Esophagus muscularis mucosa (tissue), 4 donors: Measurements from ENCODE around the gene CNTRL. TPM values are rescaled to one million over a fixed set of nuclear protein-coding genes. Genes with fewer than 3 reads are reported as not detected.
A peak's percentile ranks its signal among the peaks of the same experiment; 100 is the strongest.

ENCODE experiments used
- DNase-seq: peaks from one replicate; pipeline ENCODE4 v3.0.0-alpha.2; 2017; ENCODE audit errors: extremely low spot score
- H3K27ac ChIP-seq, 4 donors: fragments of 200-600 bp; sonication (generic); replicated peaks in 1 of 4; 1 replicate in 3 of 4; 2 replicates in 1 of 4; pipeline ENCODE4 v1.5.1; 2016 to 2019; ENCODE audit warnings: mild to moderate bottlenecking in 1 of 4
- H3K27me3 ChIP-seq, 4 donors: fragments of 200-600 bp; sonication (generic); one replicate each; pipeline versions ENCODE4 v1.5.1 to v1.6.0; 2016 to 2019
- H3K36me3 ChIP-seq, 4 donors: fragments of 200-600 bp; sonication (generic); one replicate each; pipeline ENCODE4 v1.5.1; 2016 to 2019
- H3K4me1 ChIP-seq, 4 donors: fragments of 200-600 bp; sonication (generic); one replicate each; pipeline ENCODE4 v1.5.1; 2016 to 2019
- H3K4me3 ChIP-seq, 4 donors: fragments of 200-600 bp; sonication (generic); 1 replicate in 2 of 4; 2 replicates in 2 of 4; pipeline ENCODE4 v1.5.1; 2016 to 2019; ENCODE audit warnings: mild to moderate bottlenecking in 4 of 4, moderate library complexity in 1 of 4
- H3K9me3 ChIP-seq, 4 donors: fragments of 200-600 bp; sonication (generic); 1 replicate in 3 of 4; 2 replicates in 1 of 4; pipeline ENCODE4 v1.5.1; 2016 to 2019
- CTCF ChIP-seq, 3 experiments: fragments of 200-600 bp in 2 of 3; fragments of 450-650 bp in 1 of 3; sonication (generic) in 2 of 3; IDR thresholded peaks; one replicate each; pipeline ENCODE4 v1.5.1; 2017 to 2019; ENCODE audit warnings: antibody characterized with exemption in 3 of 3, mild to moderate bottlenecking in 2 of 3, moderate library complexity in 1 of 3
- EP300 ChIP-seq: sonication (generic); formaldehyde crosslinking; IDR thresholded peaks from one replicate; pipeline ENCODE4 v1.6.1; 2017; ENCODE audit warnings: antibody characterized with exemption
- POLR2A ChIP-seq: fragments of 450-650 bp; IDR thresholded peaks from one replicate; pipeline ENCODE4 v1.6.1; 2017; ENCODE audit warnings: antibody characterized with exemption, moderate library complexity, mild to moderate bottlenecking, low read depth
- POLR2AphosphoS5 ChIP-seq, 2 donors: sonication (generic); formaldehyde crosslinking; IDR thresholded peaks; one replicate each; pipeline ENCODE4 v1.6.1; 2017; ENCODE audit warnings: antibody characterized with exemption in 2 of 2
- WGBS: methylation state at CpG from one replicate; pipeline ENCODE4 v1.1.5; 2018; 5-methylcytosine and 5-hydroxymethylcytosine counted together
- intact Hi-C: fragments of 100-400 bp; cut with DNase I; formaldehyde crosslinking; loops from one replicate; pipeline ENCODE4 v1.15.1; 2023
- total RNA-seq, 4 donors: library from RNA; depleted of rRNA; stranded (reverse); fragments of >200 nt; gene quantifications; one replicate each; pipeline versions ENCODE4 v1.1.0 to v1.2.1, GENCODE V29; 2016

CNTRL gene
- total RNA-seq, 4 donors from 2014 or later = 7.8 to 14.1 (median 11.2) TPM

- no peak overlapping the region for H3K27ac ChIP-seq
- peak in 1 of 3 experiments; percentile 10 for TF ChIP-seq CTCF (IDR thresholded peaks at IDR 0.05)
- TF ChIP-seq POLR2A = no peak
- H3K36me3 ChIP-seq = no peaks in the 10 kb centered on the region
- H3K4me1 ChIP-seq = peaks cover 75 to 89% (median 86%) of the 10 kb centered on the region in 4 donors
- no peak for DNase-seq
- no peaks in the 10 kb centered on the region for H3K9me3 ChIP-seq
- 94% methylated on average over 1 of the region's 1 CpG for WGBS
- H3K27me3 ChIP-seq = no peaks in the 10 kb centered on the region
- H3K4me3 ChIP-seq = no peak overlapping the region
- intact Hi-C loops = no loop called here
Measured at GRCh38 chr9:121197132-121197531, 122.4 kb downstream of the CNTRL start.

- WGBS = 23% methylated on average over 4 of the region's 4 CpGs
- DNase-seq = no peak
- H3K4me1 ChIP-seq = peaks cover 62 to 80% (median 78%) of the 10 kb centered on the region in 4 donors
- H3K27me3 ChIP-seq = no peaks in the 10 kb centered on the region
- peak overlapping the region in 2 of 4 donors; percentile 92 to 97 for H3K4me3 ChIP-seq
- TF ChIP-seq EP300 (no peak), CTCF (IDR thresholded peaks at IDR 0.05) (no peak), POLR2A (no peak), POLR2AphosphoS5 (IDR thresholded peaks at IDR 0.05) (no peak)
- H3K27ac ChIP-seq = no peak overlapping the region
- intact Hi-C loops = no loop called here
- H3K36me3 ChIP-seq = no peaks in the 10 kb centered on the region
- H3K9me3 ChIP-seq = no peaks in the 10 kb centered on the region
Measured at GRCh38 chr9:121198512-121199042, 123.8 kb downstream of the CNTRL start.

- Histone ChIP-seq H3K36me3 (no peaks in the 10 kb centered on the region), H3K4me1 (peaks cover 54 to 67% (median 65%) of the 10 kb centered on the region in 4 donors), H3K9me3 (no peaks in the 10 kb centered on the region), H3K27ac (peak overlapping the region in 2 of 4 donors; percentile 92 to 96), H3K4me3 (peak overlapping the region; percentile 92 to 97 (median 96)), H3K27me3 (no peaks in the 10 kb centered on the region)
- intact Hi-C loops = no loop called here
- DNase-seq = no peak
- TF ChIP-seq POLR2A = no peak
- WGBS = 28% methylated on average over 2 of the region's 2 CpGs
Measured at GRCh38 chr9:121199921-121200320, 125.2 kb downstream of the CNTRL start.

GRCh38 chr9:121200356-121200755, 125.6 kb downstream of the CNTRL start:
- Histone ChIP-seq H3K36me3 (no peaks in the 10 kb centered on the region), H3K27me3 (no peaks in the 10 kb centered on the region), H3K9me3 (no peaks in the 10 kb centered on the region), H3K4me1 (peaks cover 51 to 62% (median 60%) of the 10 kb centered on the region in 4 donors), H3K4me3 (peak overlapping the region; percentile 92 to 97 (median 96)), H3K27ac (peak overlapping the region; percentile 92 to 96 (median 94))
- TF ChIP-seq CTCF (IDR thresholded peaks at IDR 0.05) = no peak
- TF ChIP-seq POLR2AphosphoS5 (IDR thresholded peaks at IDR 0.05) = no peak
- no peak for TF ChIP-seq POLR2A
- TF ChIP-seq EP300 = no peak
- intact Hi-C loops = no loop called here
- no peak for DNase-seq
- 18% methylated on average over 4 of the region's 4 CpGs for WGBS

GRCh38 chr9:121201045-121201737, 126.4 kb downstream of the CNTRL start:
- intact Hi-C loops = no loop called here
- Histone ChIP-seq H3K4me3 (peak overlapping the region; percentile 92 to 97 (median 96)), H3K4me1 (peaks cover 44 to 54% (median 52%) of the 10 kb centered on the region in 4 donors), H3K27me3 (no peaks in the 10 kb centered on the region), H3K36me3 (no peaks in the 10 kb centered on the region), H3K9me3 (no peaks in the 10 kb centered on the region), H3K27ac (peak overlapping the region; percentile 92 to 96 (median 94))
- 1% methylated on average over 35 of the region's 81 CpGs for WGBS
- no peak for TF ChIP-seq POLR2AphosphoS5 (IDR thresholded peaks at IDR 0.05)
- TF ChIP-seq CTCF (IDR thresholded peaks at IDR 0.05) = no peak
- TF ChIP-seq EP300 = no peak
- no peak for DNase-seq
